DMS 273 treated with DMSO at 0.1 percent for 48 hours (cell line): Measurements from ENCODE around the gene EFHC2.

Experiments used
- DNase-seq: peaks from one replicate; lab custom pipeline; 2025; lab: John Stamatoyannopoulos, UW

The EFHC2 gene, protein sequence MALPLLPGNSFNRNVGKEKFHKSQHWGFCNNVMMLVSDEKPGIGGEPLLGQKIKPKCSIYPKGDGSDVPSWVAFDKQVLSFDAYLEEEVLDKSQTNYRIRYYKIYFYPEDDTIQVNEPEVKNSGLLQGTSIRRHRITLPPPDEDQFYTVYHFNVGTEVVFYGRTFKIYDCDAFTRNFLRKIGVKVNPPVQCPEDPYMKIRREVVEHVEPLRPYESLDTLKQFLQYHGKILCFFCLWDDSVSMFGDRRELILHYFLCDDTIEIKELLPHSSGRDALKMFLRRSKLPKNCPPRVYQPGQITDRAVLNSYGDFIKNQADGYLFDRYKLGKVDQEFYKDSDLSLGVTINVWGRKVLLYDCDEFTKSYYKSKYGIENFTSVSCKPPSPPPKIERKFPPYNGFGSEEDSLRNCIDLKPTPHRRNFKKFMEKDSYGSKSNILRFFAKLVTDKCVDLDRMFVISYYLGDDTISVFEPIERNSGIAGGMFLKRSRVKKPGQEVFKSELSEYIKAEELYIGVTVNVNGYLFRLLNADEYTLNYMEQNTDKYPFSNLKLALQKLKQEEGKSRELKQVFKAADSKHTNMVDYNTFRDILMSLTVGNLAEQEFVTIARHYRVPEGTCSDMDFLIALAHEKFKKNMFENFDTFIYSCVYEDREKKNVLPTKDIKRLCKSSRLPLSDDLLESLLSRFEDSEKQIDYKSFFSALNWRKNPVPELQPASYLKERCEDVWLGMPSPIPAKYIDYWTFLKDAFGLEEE

DNA sequence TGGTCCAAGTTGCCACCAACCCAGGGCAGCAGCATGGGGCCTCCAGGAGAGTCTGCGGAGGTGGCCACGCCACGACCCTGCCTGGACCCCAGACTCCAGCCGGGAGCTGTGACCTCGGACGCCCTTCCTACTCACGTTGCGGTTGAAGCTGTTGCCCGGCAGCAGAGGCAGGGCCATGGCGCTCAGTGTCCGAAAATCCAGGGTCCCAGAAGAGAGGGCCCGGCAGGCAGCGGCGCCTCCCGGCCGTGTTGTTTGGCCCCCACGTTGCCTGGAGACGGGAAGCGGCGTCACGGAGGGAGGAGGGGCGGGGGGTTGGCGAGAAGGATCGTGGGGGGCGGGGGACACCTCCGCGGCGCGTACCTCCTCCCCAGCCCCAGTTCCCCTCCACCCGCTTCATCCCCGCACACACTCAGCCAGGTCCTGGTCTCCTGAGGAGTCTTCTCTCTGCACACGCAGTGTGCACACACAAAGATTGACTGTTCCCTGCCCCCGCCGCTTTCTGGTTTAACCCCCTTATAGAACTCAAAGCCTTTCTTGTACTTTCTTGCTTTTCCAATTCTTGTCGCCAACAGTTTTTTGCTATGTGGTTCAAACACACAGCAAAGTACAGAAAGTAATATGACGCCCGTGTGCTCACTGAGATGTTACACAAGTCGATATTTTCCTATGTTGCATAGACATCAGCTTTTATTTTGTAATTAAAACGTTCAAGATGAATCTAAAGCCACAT is at the start of gene EFHC2:
TSS of gene EFHC2 (minus strand) at position 261 of the 730 bp plus-strand sequence. CDS start at position 177, 84 bp downstream.
- DNase-seq, result no peak

DNA sequence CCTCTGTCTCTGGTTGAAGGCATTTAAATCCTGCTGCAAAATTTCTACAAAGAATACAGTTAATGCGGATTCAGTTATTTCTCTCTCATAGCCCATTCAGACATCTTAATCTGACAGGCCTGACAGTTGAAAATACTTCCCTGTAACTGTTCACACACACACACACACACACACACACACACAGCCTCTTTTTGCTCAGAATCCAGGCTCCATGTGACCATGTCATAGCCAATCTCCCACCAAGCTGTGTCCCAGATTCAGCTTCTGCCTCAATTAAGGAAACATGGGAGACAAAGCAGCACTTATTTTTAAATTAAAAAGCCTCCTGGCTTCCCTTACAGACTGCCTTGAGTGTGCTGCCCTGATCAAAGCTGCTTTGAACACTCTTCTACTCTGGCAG is 49.3 kb upstream of the EFHC2 start:
- DNase-seq, result no peak

DNA sequence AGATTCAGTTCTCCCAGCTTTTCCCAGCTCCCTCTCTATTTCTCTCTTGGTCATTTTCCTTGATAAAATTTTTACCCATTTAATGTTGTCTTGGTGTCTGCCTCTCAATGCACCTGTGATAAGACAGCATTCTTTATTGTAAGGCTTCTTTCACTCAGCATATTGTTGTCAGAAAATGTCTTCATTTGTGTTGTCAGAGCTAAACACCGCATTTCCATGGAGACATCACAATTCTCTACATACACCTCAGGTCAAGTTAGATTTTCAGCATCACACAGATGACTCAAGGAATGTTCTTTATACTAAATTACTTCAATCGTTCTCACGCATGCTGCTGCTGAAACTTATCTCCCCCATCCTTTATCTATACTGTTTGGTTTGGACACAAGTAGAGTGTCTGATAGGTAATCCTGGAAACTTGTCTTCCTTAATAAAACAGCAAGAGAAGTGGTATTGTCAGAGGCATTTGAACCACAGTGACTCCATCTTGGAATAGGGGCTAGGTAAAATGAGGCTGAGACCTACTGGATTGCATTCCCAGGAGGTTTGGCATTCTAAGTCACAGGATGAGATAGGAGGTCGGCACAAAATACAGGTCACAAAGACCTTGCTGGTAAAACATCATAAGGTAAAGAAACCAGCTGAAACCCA is 41.3 kb upstream of the EFHC2 start:
- DNase-seq, result no peak

DNA sequence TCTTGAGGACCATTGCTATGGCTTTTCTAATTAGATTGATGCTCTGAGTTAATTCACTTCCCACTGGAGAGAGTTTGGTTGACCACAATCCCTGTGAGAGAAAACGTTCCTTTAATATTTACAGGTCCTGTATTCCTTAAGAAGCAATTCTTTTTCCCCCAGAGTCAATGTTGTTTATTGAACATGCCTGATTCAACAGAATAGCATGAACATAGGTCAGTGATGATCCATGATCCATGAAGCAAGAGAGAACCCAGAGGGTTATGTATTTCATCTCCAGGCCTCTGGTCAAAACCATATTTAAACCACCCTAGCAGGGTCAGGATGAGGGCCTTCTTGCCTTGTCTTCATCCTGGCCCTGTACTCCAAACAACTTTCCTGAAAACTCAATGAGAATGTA is 39.4 kb upstream of the EFHC2 start:
- DNase-seq, result no peak

DNA sequence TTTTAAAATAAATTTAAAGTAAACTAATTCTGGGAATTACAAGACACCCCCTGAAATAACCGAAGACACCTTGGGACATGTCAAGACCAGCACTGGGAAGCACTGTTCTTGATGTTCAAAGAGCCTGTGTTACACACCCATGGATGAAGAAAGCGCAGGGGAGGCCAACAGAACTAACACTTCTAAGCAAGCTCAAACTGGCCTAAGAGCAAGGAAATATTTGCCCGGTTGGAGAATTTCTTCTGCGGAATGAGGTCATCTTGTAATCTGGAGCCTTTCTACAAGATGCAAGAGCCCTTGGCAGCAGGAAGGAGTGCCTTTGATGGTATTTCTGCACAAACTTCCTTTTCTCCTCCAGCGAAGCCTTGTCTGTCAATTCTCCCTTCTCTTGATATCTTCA is 9.3 kb upstream of the EFHC2 start:
- no peak for DNase-seq

DNA sequence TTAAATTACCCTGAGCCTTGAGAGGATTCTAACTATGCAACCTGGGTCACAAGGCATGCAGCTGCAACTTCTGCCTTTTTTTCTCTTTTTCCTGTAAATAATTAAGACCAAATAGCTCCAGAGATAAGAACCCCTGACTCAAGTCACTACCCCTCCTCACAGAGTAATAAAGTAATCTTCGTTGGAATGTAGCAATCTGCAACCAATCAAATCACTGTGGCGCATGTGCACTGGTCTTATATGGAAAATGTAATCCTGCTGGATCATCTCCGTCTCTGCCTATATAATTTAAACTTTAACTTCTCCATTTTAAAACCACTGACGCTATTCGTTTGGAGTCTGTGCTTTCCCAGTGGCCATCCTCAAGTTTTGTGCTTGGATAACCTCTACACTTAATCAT is 6.1 kb upstream of the EFHC2 start:
- DNase-seq, result no peak

DNA sequence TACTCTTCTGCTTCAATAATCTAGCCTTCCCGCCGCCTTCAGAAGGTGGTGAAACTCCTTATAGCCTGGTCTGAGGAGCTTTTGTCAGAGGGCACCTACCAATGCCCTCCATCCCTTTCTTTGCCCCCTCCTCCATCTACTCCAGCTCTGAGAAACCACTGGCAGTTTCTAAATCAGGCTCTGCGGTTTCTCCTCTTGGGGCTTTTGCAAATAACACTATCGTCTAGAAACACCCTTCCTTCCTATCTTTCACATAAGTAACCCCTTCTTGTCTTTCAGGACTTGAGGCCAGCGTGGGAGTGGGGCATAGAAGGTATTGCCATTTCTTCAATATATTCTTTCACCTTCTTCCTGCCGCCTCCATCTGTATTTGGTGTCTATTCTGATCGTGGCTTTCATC is 1.2 kb upstream of the EFHC2 start:
- no peak for DNase-seq

DNA sequence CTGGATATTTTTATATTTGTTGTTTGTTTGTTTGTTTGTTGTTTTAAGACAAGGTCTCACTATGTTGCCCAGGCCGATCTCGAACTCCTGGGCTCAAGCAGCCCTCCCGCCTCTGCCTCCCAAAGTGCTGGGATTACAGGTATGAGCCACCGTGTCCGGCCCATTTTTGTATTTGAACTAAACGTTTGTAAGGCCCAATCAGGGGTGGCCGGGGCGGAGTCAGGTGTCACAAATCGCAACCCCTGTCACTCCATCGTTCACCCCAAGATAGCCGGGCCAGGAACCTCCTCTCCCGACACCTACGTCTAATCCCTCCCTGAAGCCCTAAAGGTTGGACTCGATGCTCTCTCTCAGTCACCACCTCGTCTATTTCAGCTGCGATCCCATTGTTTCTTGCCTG is 722 bp upstream of the EFHC2 start:
- DNase-seq, result no peak

DNA sequence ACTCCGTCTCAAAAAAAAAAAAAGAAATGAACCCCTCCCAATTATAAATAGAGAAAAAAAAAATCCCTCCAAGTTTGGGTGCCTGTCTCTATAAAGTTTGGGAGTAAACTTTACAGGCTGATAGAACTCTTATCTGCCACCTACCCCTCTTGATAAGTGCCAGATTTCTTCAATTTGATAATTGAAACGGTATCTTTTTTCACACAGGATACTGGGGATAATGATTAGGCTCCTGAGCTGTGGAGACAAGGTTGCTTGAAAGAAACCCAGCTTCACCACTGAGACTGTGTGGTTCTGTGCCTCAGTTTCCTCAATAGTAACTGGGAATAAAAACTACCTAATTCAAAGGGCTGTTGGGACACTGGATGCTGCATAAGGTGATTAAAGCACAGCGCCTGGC is 606 bp downstream of the EFHC2 start:
- no peak for DNase-seq

DNA sequence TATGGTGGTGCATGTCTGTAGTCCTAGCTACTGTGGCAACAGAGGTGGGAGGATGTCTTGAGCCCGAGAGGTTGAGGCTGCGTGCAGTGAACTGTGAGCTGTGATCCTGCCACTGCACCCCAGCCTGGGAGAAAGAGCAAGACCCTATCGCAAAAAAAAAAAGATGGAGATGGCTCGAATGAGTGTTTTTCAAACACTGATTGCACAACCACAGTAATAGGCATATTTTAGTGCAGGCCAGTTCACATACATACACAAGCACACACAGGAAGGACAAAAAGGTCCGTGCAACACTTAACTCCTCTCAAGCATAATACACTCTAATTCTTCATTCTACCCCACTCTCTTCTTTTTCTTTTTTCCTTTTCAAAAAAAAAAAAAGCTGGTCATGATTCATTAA is 5.1 kb downstream of the EFHC2 start:
- no peak for DNase-seq

DNA sequence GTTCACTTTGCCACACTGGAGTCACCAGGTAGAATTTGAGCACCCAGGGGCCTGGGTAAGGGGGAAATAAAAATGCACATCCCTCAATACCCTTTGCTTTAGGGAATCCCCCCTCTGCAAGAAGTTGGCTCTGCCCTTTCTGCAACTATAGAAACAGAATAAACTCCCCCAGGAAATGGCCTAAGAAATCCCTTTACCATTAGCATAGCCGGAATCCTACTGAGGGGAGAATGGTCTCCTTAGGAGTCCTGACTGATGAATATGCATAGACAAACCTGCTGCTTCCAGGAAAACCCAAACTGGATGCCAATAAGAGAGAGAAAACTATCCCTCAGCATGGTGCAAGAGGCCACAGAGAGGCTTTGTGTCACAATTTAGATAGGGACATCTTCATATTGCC is 11.0 kb downstream of the EFHC2 start:
- no peak for DNase-seq

DNA sequence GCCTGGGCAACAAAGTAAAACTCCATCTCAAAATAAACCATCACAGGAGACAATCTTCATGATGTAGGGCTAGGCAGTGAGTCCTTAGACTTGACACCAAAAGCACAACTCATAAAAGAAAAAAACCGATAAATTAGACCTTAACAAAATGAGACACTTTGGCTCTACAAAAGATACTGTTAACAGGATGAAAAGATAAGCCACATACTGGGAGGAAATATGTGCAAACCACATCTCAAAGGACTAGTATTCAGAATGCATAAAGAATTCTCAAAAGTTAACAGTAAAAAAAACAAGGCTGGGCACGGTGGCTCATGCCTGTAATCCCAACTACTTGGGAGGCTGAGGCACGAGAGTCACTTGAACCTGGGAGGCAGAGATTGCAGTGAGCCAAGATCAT is 13.2 kb downstream of the EFHC2 start:
- no peak for DNase-seq

DNA sequence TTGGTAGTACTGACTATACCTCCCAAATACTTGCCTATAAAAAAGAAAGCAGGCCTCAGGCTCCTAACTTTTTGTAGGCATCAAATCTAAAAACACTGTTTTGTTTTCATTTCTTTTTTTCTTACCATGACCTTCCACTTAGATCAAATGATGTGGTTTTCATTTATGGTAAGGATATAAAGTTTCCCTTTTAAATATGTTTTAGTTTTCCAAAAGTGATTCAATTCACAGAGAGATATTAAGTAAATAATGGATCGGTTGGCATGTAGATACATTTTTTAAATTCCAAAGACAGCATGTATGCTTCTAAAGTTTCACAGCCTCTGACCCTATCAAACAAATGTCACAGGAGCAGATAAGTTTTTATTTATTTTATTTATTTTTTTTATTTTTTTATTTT is 23.9 kb downstream of the EFHC2 start:
- no peak for DNase-seq

DNA sequence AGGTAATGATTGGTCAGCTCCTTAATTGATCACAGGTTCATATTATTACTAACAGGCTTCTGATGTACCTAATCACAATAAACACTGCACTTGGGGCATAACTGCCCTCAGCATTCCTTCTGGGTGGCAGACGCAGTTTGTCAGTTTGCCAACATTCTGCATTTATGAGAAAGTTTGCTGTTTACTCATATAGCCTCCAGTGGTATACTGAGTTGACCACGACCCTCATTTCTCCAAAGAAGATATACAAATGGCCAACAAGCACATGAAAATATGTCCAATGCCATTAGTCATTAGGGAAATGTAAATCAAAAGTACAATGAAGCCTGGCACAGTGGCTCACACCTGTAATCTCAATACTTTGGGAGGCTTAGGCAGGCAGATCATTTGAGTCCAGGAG is 26.3 kb downstream of the EFHC2 start:
- no peak for DNase-seq

DNA sequence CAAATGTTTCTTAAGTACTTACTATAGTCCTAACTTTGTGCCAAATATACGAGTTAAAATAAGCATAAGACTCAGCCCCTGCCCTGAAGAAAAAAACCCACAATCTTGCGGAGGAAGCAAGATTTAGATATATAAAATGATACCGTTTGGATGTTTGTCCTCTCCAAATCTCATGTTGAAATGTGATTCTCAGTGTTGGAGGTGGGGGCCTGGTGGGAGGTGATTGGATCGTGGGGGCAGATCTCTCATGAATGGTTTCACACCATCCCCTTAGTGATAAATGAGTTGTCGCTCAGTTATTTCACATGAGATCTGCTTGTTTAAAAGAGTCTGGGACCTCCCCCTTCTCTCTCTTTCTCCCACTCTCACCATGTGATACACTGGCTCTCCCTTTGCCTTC is 28.7 kb downstream of the EFHC2 start:
- no peak for DNase-seq

DNA sequence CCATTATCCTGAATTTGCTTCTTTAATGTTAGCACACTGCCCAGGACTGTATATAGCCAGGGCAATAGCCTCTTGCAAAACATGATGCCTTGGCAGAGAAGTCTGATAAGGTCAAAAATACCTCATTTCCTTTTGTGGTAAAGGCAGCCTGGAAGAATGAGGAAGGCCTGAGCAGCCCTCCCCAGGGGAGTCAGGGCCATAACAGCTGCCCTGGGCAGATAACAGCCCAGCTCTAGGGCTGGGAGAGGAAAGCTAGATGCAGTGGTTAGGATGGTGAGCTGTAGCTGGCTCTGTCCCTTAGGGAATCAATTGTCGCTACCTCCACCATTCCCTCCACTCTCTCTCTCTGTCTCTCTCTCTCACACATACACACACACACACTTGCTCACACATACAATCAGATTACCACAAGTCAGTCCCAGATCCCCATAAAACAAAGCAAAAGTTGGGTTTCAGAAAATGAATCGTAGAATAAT is 29.2 kb downstream of the EFHC2 start:
- DNase-seq, result no peak

DNA sequence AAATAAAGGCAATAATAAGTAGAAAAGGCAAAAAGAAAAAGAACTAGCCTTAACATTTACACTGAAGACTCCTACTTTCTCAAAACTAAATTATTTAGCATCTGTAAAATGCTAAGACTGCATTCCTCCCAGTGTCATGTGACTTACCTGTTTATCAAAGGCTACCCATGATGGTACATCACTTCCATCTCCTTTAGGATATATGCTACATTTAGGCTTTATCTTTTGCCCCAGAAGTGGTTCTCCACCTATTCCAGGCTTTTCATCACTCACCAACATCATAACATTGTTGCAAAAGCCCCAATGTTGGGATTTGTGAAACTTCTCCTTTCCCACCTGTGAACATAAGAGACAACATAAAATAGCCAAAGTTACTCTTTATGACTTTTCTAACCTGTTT is 31.1 kb downstream of the EFHC2 start:
- no peak for DNase-seq

DNA sequence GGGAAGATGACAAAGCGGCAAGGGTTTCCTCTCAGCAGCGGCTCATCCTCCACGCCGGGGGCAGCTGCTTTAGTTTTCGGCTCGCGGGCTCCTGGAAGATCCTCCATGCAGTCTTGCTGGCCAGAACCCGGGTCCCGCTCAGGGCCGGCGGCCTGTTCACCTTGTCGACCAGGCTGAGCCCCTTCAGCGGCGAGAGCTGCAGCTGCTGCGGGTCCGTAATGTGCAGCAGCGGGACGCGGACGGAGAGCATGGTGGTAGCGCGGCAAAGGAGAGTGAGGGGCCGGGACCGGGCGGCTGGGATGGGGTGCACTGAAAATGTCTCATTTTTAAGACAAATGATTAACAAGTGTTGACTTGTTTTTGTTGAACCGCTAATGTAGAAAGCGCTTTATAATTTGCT is 33.2 kb downstream of the EFHC2 start:
- no peak for DNase-seq

DNA sequence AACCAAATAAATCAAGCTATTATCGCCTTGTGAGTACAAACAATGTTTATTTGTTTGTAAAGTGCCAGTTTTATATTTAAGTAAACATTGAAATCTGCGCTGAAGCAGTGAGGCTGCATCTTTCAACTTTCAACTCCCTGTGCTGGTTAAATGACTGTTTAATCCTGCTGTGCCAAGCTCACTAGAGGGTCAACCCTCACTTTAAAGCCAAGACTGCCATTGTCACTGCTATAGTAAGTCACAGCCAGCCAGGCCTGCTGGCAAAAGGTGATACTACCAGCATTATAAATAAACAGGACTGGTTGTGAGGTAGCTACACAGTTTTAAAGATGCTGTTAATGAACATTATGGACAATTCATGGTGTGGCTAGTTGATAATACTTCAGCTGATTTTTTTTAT is 34.6 kb downstream of the EFHC2 start:
- no peak for DNase-seq

DNA sequence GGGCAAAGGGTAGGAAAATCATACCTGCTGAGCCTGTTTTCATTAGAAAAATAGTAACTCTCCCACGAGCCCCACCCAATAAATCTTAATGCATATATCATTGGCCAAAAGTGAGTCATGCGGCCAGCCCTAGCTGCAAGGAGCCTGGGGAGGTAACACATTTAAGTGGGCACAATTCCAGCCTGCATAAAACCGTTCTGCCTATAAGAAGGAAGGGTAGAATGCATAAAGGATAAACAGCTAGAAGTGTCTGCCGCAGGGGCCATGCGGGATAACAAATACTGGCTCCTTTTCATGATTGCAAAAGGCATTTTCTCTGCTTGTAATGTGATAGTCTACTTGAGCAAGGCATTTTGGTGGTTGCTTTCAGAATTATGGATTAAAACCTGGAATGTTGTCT is 37.1 kb downstream of the EFHC2 start:
- DNase-seq, result no peak

DNA sequence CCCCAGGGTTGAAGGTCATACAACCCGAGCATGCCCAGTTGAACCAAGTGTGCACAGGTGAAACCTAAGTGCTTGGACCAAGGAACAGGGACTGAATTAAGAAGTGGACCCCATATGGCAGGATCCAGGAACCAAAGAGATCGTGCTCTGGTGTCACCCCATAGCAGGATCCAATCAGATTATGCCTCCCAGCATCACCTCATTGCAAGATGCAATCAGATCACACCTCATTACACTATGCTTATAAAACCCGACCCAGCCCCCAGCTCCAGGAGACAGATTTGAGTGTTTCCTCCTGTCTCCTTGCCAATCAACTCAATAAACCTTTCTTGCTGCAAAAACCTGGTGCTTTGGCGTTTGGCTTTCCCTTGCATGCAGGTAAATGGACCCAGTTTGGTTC is 37.6 kb downstream of the EFHC2 start:
- DNase-seq, result no peak

DNA sequence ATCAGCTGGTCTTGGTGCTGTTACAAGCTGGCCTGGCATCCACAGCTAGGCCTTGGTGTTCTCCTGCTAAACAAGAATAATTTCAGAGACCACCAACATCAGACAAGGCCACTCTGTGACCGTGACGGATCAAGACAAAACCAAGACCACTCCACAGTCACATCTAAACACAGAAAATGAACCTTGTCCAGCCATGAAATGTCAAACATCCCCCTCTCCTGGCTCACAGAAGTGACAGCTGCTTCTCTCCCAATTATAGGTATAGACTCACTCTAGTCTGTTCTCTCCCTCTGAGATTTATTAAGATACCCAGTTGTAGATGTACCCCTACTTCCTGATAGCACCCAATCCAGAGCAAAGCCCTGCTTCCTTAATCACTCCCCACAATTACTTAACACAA is 40.4 kb downstream of the EFHC2 start:
- DNase-seq, result no peak
